GM12878 (cell line): ENCODE data around the gene PC. TPM values are rescaled to one million over a fixed set of nuclear protein-coding genes. Genes with fewer than 3 reads are reported as not detected.

Experiments
- ATAC-seq: fragments of 200-7000 bp; cut with Tn5 transposase; 3 replicates; pipeline ENCODE4 v1.9.1; 2020; ENCODE audit warnings: mild to moderate bottlenecking, moderate library complexity
- BruUV-seq: library from RNA; stranded (reverse); fragments of 400-500 nt; replicated peaks from 2 replicates; lab custom pipeline; 2021; lab: Mats Ljungman, UMichigan
- CTCF ChIA-PET: fragments of 300-600 bp; sonication (Branson Sonifier 250); formaldehyde crosslinking; extraction: SDS; loops from one replicate; lab custom pipeline; 2021; ENCODE audit warnings: inconsistent platforms; lab: Yijun Ruan, JAX
- POLR2A ChIA-PET: fragments of 350-600 bp; formaldehyde crosslinking; extraction: SDS; loops from one replicate; lab custom pipeline; 2021; ENCODE audit warnings: inconsistent platforms; lab: Charles Lee
- RAD21 ChIA-PET: fragments of 300-600 bp; sonication (Branson Sonifier 250); formaldehyde crosslinking; loops from one replicate; lab custom pipeline; 2023; ENCODE audit warnings: antibody characterized with exemption; ENCODE audit not compliant: unreplicated experiment; lab: Charles Lee
- SMC1A ChIA-PET: fragments of 300-600 bp; sonication (Branson Sonifier 250); formaldehyde crosslinking; loops from one replicate; lab custom pipeline; 2023; ENCODE audit not compliant: unreplicated experiment, uncharacterized antibody; lab: Charles Lee
- DNase-seq: peaks from one replicate; pipeline ENCODE4 v3.0.0-alpha.2; 2011; ENCODE audit warnings: low read depth, low spot score
- FAIRE-seq: peaks from 3 replicates; lab custom pipeline; 2011; peaks lifted over from hg19 to GRCh38; lab: Jason Lieb, UNC
- H2AFZ ChIP-seq: 2 replicates; pipeline ENCODE4 v1.6.0; 2011; ENCODE audit warnings: low read depth, low read length, control low read depth; ENCODE audit not compliant: control insufficient read depth
- H3K27ac ChIP-seq: 2 replicates; pipeline ENCODE4 v1.5.1; 2011; ENCODE audit warnings: control low read depth; ENCODE audit not compliant: control insufficient read depth, insufficient read depth
- H3K27me3 ChIP-seq, 2 experiments: replicated peaks in 1 of 2; 2 replicates each; pipeline versions ENCODE4 v1.6.0 to v1.6.1; 2011; ENCODE audit warnings: low read length in 1 of 2; ENCODE audit not compliant: control insufficient read depth in 2 of 2, insufficient read depth in 2 of 2
- H3K36me3 ChIP-seq, 2 experiments: 2 replicates each; pipeline ENCODE4 v1.5.1; 2011; ENCODE audit warnings: low read length in 1 of 2; ENCODE audit not compliant: control insufficient read depth in 2 of 2, insufficient read depth in 2 of 2
- H3K4me1 ChIP-seq: 2 replicates; pipeline ENCODE4 v1.6.1; 2011; ENCODE audit warnings: mild to moderate bottlenecking, low read length, moderate library complexity, mixed read lengths; ENCODE audit not compliant: control insufficient read depth, insufficient read depth
- H3K4me2 ChIP-seq: 2 replicates; pipeline ENCODE4 v1.6.0; 2011; ENCODE audit warnings: control low read depth; ENCODE audit not compliant: control insufficient read depth, insufficient read depth
- H3K4me3 ChIP-seq: fragments of 200-600 bp; sonication (generic); 2 replicates; pipeline ENCODE4 v1.5.1; 2016
- H3K79me2 ChIP-seq: 2 replicates; pipeline ENCODE4 v1.6.0; 2011; ENCODE audit warnings: low read length; ENCODE audit not compliant: control insufficient read depth, insufficient read depth
- H3K9ac ChIP-seq: 2 replicates; pipeline ENCODE4 v1.8.0; 2011; ENCODE audit warnings: low read length, control low read depth, mixed read lengths; ENCODE audit not compliant: control insufficient read depth, insufficient read depth
- H3K9me3 ChIP-seq: replicated peaks from 3 replicates; pipeline ENCODE4 v1.5.1; 2011; ENCODE audit warnings: mild to moderate bottlenecking, low read length; ENCODE audit not compliant: control insufficient read depth, insufficient read depth
- H4K20me1 ChIP-seq: 2 replicates; pipeline ENCODE4 v1.6.0; 2011; ENCODE audit not compliant: control insufficient read depth, insufficient read depth
- REST ChIP-seq: IDR thresholded peaks from 2 replicates; pipeline ENCODE4 v1.6.1; 2012; ENCODE audit warnings: mild to moderate bottlenecking, low read depth, low read length
- SMARCA5 ChIP-seq: fragments of 450-650 bp; IDR thresholded peaks from 2 replicates; pipeline ENCODE4 v1.6.1; 2017; ENCODE audit warnings: mild to moderate bottlenecking
- WGBS: methylation state at CpG from one replicate; pipeline ENCODE4 v1.1.6; 2016; ENCODE audit warnings: low lambda C conversion rate; ENCODE audit not compliant: insufficient replicate concordance, insufficient coverage; ENCODE audit errors: missing lambda C conversion rate; 5-methylcytosine and 5-hydroxymethylcytosine counted together
- in situ Hi-C: fragments of 300-500 bp; cut with MboI; formaldehyde crosslinking; loops from 9 replicates; pipeline ENCODE4 v1.14.3; 2018; ENCODE audit warnings: mixed read lengths
- intact Hi-C: fragments of 100-400 bp; cut with micrococcal nuclease; formaldehyde crosslinking; loops from one replicate; pipeline ENCODE4 v1.14.2; 2022; ENCODE audit not compliant: unreplicated experiment
- polyA plus RNA-seq, 11 experiments: library from polyadenylated mRNA; depleted of rRNA in 4 of 11; unstranded in 6 of 11; stranded (reverse) in 5 of 11; fragments of >200 nt; fragmentation: Nextera tagmentation in 4 of 11; fragmentation: Illumina TruSeq in 1 of 11; extraction: Ambion mirVana in 4 of 11; extraction: Trizol in 1 of 11; gene quantifications; 1 replicate in 1 of 11; 2 replicates in 10 of 11; pipeline versions ENCODE4 v1.2.1 to v1.2.3, GENCODE V29; 2011 to 2016; ENCODE audit warnings: inconsistent platforms in 2 of 11, missing spikeins in 2 of 11, low read depth in 1 of 11
- total RNA-seq, 4 experiments: library from RNA; depleted of rRNA in 3 of 4; stranded (reverse); fragments of >200 nt in 3 of 4; fragmentation: Illumina TruSeq in 1 of 4; extraction: Trizol in 1 of 4; gene quantifications; 2 replicates each; pipeline versions ENCODE4 v1.2.1 to v1.2.3, GENCODE V29; 2013 to 2021

Gene PC
- total and polyA plus RNA-seq, 10 of the 15 experiments (the other 5 are each of a cell fraction or from before 2014, with no cell fraction given) = 0.22 to 10.3 (median 4.5) TPM

GRCh38 chr11:66858939-66859685, 99.1 kb downstream of the PC start:
- WGBS = 89% methylated on average over 23 of the region's 29 CpGs
- RAD21 ChIA-PET = no interaction called here
- no peaks in the 10 kb centered on the region for H3K9me3 ChIP-seq
- no peak for DNase-seq
- SMC1A ChIA-PET = interaction anchor here (0.6 kb wide), 1 partner anchor 304 kb away, joined by 3 read pairs; no protein-coding TSS in a partner anchor
- POLR2A ChIA-PET = no interaction called here
- H3K79me2 ChIP-seq = peaks cover 8% of the 10 kb centered on the region
- BruUV-seq = no TSS peak
- H3K4me3 ChIP-seq = no peak overlapping the region
- no peak for ATAC-seq
- no peaks in the 10 kb centered on the region for H3K27me3 ChIP-seq
- in situ Hi-C loops = no loop called here
- H3K4me1 ChIP-seq = peaks cover 6% of the 10 kb centered on the region
- CTCF ChIA-PET = no interaction called here
- no peak overlapping the region for H3K9ac ChIP-seq
- no peaks in the 10 kb centered on the region for H4K20me1 ChIP-seq
- no peak overlapping the region for H3K27ac ChIP-seq
- TF ChIP-seq SMARCA5 (no peak), REST (no peak)
- TF ChIP-seq, all 136 proteins: peak for 0
- Histone ChIP-seq H3K4me2 (no peak overlapping the region), H3K36me3 (no peaks in the 10 kb centered on the region), H2AFZ (no peak overlapping the region)
- FAIRE-seq = no peak
- intact Hi-C loops = no loop called here
